22Rv1 (cell line): ENCODE results near the gene AHRR.
"Not testable (repeated sequence)": the region's sequence is repeated elsewhere in the genome, so short reads cannot be mapped to it uniquely, and the experiment has no call there.

Experiments used
- CTCF ChIP-seq: fragments of 450-650 bp; IDR thresholded peaks from 2 replicates; pipeline ENCODE4 v1.5.1; 2017; ENCODE audit warnings: mild to moderate bottlenecking
- ZFX ChIP-seq: fragments of 450-650 bp; IDR thresholded peaks from 2 replicates; pipeline ENCODE4 v1.6.1; 2017; ENCODE audit warnings: antibody characterized with exemption, borderline replicate concordance

DNA sequence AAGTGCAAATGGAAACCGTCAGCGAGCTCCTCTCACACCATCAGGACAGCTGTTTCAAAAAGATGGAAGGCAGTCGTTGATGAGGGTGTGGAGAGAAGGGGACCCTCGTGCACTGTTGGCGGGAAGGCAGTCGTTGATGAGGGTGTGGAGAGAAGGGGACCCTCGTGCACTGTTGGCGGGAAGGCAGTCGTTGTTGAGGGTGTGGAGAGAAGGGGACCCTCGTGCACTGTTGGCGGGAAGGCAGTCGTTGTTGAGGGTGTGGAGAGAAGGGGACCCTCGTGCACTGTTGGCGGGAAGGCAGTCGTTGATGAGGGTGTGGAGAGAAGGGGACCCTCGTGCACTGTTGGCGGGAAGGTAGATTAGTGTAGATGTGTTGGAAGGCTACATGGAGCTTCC is 80.7 kb downstream of the AHRR start:
- not testable (repeated sequence) for TF ChIP-seq CTCF, ZFX
